Muscle of back (tissue), 11 donors: ENCODE results near the gene ECE1. TPM values are rescaled to one million over a fixed set of nuclear protein-coding genes. Genes with fewer than 3 reads are reported as not detected.

Experiments used
- DNase-seq, 3 donors: peaks; one replicate each; pipeline versions ENCODE4 v3.0.0 to v3.0.0-alpha.2; 2013
- polyA plus RNA-seq, 10 donors: library from polyadenylated mRNA; unstranded; fragments of 120-200 nt; gene quantifications; one replicate each; pipeline ENCODE4 v1.2.1, GENCODE V29; 2013; ENCODE audit not compliant: insufficient read length in 10 of 10

ECE1 gene
- polyA plus RNA-seq, 10 donors = 25.5 to 36.4 (median 31.7) TPM

- no peak for DNase-seq
Observed at GRCh38 chr1:21255943-21256320, 34.3 kb downstream of the ECE1 start.

GRCh38 chr1:21255284-21255942, 34.9 kb downstream of the ECE1 start:
- peak; percentile 81 to 91 (median 85) for DNase-seq

GRCh38 chr1:21254335-21254951, 35.8 kb downstream of the ECE1 start:
- DNase-seq = peak; percentile 81 to 95 (median 92)

- peak; percentile 67 to 75 (median 70) for DNase-seq
Observed at GRCh38 chr1:21251773-21252471, 38.3 kb downstream of the ECE1 start.

- no peak for DNase-seq
Observed at GRCh38 chr1:21249940-21250493, 40.2 kb downstream of the ECE1 start.

GRCh38 chr1:21247892-21248715, 42.2 kb downstream of the ECE1 start:
- no peak for DNase-seq

- DNase-seq = no peak
Observed at GRCh38 chr1:21246905-21247642, 43.2 kb downstream of the ECE1 start.

- no peak for DNase-seq
Observed at GRCh38 chr1:21245688-21246229, 44.5 kb downstream of the ECE1 start.

- no peak for DNase-seq
Observed at GRCh38 chr1:21244986-21245687, 45.1 kb downstream of the ECE1 start.

- no peak for DNase-seq
Observed at GRCh38 chr1:21244154-21244553, 46.1 kb downstream of the ECE1 start.

- no peak for DNase-seq
Observed at GRCh38 chr1:21242846-21243245, 47.4 kb downstream of the ECE1 start.

GRCh38 chr1:21241771-21242581, 48.3 kb downstream of the ECE1 start:
- no peak for DNase-seq

GRCh38 chr1:21240706-21241105, 49.6 kb downstream of the ECE1 start:
- no peak for DNase-seq

GRCh38 chr1:21239221-21239620, 51.0 kb downstream of the ECE1 start:
- DNase-seq = peak in 1 of 3 donors; percentile 32

- DNase-seq = no peak
Observed at GRCh38 chr1:21238141-21238800, 52.0 kb downstream of the ECE1 start.

GRCh38 chr1:21237446-21238088, 52.7 kb downstream of the ECE1 start:
- DNase-seq = no peak

- no peak for DNase-seq
Observed at GRCh38 chr1:21236178-21236577, 54.1 kb downstream of the ECE1 start.

GRCh38 chr1:21234779-21235178, 55.5 kb downstream of the ECE1 start:
- DNase-seq = no peak
